Measurements from ENCODE around the gene CACNG5.

Gene CACNG5

DNA sequence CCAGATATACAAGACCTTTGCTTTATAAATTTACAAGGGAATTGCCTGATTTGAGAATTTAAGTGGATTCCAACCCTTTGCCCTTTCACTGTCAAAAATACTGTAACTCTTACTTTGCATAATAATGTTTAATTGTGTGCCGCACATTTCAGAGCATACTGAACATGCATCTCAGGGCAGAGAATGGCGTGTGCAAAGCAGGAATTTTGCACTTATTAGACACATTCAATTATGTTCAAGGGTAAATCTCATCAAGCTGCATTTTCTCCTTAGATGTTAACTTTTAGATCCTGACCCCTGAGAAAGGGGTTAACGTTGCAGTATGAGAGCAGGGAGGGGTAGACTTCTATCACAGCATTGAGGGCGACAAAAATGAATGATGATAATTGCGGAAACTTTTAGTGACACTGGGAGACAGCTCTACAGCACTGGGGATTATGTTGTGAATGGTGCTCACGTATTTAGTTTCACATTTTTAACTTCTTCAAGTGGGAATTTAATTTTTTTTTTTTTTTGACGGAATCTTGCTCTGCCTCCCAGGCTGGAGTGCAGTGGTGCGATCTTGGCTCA, 75.0 kb downstream of the CACNG5 start:
- DNase-seq, result no peak

DNA sequence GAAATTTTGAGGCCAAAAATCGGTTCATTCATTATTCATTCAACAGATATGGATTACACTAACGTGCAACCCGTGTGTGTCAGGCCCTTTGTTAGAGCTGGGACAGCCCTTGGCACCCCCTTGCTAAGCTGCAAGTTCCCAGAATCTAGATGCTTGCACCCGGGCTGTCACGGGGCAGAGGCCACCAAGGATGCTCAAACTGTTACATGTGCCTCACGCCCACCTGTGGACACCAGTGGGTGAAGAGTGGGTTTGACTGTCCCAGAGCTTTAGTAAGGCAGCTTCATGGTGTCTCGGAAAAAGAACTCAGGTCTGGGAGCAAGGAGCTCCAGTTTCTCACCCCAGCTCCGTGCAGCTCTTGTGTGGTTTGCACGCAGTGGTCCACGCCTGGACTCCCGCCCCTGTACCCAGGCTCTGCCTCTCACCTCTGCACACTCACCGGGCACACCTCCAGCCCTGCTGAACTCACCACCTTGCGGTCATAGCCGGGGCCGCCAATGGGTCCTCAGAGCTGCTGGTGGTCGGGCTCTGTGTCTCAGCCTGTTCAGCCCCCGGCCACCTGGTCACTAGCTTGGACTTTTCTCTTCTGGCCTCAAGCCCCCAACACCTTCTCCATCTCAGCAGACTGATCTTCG, 75.9 kb downstream of the CACNG5 start:
- DNase-seq, result no peak

DNA sequence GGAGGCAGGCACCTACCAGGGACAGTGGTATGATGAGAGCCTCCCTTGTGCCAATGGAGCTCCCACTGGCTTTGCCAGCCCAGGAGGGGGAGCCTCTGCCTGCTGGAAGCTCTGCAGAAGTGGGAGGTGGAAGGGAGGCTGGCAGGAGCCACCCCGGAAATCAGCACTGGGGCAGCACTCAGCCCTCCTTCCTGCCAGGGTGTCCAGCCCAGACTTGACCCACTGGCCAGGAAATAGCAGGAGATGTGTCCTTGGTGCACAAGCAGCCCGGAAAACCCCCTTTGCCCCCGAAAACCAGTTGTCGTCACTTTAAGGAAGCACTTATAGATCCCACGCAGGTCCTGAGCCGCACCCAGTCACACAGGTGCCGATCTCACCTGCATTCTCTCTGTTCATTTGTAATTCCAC, 80.3 kb downstream of the CACNG5 start:
- DNase-seq, result no peak

DNA sequence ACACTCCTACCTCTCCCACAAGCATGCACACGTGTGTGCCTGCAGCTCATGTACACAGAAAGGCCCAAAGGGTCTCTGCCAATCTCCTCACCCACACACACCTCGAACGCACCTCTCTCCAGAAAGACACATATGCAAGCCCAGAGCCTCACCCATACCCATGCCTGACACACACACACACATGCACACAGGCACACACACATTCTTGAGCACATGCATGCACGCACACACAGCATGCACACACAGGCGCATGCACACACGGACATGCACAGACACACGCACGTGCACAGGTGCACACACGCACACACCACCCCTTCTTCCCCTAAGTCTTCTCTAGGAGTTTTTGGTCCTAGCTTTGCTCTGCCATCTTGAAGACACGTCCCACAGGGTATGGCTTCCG, 80.9 kb downstream of the CACNG5 start:
- no peak for DNase-seq

DNA sequence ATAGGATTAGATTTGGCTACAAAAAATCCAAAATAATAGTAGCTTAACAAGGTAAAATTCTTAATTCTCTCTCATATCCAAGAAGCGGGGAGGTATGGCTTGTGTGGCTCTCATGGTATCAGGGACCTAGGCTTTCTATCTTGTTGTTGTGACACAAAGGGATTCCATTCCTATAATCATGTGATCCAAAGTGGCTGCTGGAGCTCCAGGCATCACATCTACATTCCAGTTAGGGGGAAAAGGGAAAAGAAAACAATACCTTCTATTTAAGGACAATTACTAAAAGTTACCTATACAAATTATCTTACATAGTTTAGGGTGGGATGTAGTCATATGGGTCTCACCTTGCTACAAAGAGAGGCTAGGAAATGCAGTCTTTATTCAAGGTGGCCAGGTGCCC, 82.0 kb downstream of the CACNG5 start:
- DNase-seq, result no peak

DNA sequence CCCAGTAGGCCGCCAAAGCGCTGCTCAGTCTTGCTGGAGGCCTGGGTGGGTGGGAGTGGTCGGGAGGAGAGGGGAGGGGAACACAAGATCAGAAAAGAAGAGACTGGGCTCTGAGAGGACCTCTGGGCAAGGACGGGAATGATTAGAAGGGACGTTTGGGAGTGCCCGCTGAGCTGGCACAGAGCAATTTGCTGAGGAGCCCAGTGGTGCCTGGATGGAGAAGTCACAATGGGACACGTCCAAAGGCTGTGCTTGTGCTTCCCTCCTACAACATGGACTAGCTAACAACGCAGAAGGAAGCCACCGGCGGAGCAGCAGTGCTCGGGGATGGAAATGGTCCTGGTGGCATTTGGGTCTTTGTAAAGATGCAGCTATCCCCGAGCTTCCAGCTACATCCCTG, 84.0 kb downstream of the CACNG5 start:
- DNase-seq, result no peak

DNA sequence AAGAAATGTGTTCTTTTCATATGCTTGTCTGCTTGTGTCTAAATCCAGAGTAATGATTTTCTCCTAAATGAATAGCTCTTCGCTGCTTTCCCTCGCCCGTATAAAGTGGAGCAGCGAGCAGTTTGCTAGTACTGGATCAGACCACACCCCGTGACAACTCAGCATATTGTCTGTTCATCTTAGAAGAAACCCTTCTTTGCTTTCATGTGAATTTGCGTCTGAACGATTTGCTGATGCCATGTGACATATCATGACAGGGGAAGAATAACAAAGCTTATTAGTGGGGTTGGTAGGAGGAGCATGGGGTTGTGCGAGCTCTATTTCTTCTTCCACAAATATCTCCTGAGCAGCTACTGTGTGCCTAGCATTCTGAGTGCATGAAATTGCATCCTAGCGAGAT, 85.5 kb downstream of the CACNG5 start:
- DNase-seq, result no peak

DNA sequence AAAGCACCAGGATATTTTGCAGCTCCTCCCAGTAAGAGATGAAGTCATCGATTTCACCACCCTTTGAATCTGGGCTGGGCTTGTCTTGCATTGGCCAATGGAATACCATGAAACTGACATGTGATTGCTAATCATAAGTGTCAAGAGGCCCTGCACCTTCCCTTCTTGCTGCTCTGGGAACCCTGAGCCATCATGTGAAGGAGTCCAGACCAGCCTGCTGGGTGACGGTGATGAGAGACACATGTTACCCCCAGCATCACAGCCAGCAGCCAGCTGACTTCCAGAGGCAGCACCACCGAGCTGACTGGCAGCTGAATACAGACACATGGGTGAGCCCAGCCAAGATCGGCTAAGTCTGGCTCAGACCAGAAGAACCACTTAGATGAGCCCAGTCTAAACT, 86.0 kb downstream of the CACNG5 start:
- DNase-seq, result no peak

DNA sequence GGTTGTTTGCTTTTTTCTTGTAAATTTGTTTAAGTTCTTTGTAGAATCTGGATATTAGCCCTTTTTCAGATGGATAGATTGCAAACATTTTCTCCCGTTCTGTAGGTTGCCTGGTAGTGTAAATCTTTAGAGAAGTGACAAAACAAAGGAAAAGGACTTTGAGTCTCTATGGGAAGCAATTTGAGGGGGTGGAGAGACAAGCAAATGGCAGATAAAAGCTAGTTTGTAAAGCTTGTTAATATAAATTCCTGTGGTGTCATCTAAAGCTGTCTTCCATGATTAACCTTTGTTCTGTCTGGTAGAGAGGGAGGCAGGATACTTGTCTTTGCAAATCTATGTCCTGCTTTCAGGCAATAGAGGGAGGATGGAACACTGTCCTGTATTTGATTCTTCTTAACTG, 89.0 kb downstream of the CACNG5 start:
- DNase-seq, result no peak

DNA sequence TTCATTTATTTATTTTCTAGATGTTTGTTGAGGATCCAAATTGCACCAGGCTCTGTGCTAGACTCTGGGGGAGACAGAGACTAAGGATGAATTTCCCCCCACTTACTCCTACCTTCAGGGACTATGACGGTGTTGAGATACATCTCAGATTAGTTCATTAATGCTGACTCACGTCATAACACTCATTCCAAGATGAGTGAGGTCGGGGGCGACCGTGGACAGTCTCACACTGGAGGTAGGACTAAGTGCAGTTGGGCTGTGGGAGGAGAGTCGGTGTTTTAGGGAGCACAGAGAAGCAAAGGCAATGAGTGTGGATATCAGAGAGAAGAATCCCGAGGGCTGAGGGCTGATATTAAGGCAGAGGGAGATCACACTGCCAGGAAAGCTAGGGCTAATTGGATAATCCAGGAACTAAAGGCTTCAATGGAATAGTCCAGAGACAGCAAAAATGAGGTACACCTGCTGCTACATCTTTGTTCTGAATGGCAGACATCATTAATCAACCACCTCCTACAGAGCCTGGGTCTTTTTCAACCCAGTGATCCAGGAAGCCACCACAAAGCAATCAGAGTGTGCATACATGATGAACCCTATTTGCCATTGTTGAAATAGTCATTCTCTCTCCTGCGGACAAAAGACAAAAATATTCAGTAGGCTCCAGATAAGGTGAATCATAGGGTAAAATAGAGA, 91.0 kb downstream of the CACNG5 start:
- DNase-seq, result no peak

DNA sequence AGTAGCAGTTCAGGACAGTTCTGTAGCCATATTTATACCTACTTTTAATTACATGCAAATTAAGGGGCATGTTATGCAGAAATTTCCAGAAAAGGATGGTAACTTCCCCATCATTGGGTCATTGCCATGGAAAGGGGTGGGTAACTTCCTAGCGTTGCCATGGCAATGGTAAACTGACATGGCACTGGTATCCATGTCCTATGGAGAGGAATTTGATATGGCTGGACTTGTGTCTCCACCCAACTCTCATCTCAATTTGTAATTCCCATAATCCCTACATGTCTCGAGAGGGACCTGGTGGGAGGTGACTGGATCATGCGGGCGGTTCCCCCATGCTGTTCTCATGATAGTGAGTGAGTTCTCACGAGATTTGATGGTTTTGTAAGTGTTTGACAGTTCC, 94.0 kb downstream of the CACNG5 start:
- DNase-seq, result no peak

DNA sequence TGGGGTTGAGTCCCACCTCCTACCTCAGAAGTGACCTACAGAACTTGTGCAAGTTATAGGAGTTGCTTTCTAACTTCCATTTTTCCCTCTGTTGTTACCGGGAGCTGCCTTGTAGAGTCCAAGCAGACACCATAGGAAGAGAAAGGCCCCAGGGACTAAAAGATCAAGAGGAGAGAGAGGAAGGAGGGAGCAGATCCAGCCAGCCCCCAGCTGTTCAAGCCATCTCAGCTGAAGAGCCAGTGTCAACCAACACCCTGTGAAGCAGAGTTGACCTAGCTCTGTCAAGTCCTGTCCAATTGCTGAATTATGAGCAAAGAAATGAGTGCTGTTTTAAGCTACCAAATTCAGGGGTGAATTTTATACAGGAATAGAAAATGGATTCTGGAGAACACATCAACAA, 94.7 kb downstream of the CACNG5 start:
- no peak for DNase-seq

DNA sequence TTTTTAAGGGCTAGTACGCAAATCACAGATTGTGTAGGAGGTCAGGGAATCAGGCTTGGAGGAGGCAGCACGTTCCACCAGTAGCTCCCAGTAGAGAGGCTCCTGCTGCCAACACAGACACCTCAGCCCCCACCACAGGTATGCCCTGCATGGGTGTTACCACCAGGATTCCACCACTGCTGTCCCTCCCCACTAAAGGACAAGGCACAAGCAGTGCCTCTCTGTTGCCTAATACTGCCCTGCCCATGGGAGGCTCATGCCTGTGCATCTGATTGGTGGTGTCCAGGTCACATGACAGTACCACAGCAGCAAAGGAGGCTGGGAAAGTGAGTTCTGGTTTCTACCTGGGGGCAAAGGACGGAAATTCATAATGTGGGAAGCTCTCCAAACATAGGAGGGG, 96.0 kb downstream of the CACNG5 start:
- no peak for DNase-seq

DNA sequence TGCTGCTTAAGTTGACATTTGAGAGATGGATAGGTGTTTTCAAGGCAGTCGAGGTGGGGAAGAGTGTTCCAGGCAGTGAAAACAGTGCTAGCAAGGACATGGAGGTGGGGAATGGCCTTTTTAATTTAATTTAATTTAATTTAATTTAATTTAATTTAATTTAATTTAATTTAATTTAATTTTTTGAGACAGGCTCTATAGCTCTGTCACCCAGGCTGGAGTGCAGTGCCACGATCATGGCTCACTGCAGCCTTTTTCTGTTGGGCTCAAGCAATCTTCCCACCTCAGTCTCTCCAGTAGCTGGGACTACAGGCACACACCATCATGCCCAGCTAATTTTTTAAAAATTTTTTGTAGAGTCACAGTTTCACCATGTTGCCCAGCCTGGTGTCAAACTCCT, 97.4 kb downstream of the CACNG5 start:
- no peak for DNase-seq

DNA sequence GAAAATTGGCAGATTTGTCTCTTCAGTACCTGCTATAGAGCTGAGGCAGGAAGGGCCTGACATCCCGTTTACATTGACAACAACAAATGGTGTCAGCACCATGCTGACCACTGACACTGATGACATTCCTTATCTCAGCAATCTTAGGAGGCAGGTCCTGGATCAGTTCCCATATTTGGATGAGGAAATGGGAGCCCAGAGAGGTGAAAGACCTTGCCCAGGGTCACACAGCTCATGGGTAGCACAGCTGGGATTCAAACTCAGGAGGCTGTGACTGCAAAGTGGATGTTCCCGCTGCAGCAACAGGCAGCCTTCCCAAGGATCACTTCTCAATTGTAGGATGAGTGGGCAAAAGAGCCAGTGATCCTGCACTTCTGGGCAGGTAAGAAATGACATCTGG, 99.1 kb downstream of the CACNG5 start:
- DNase-seq, result no peak

Data from NCI-H2171 treated with DMSO at 0.1 percent for 48 hours (cell line).